Neural cell (in vitro differentiated cells): ENCODE results near the gene CRLF2. TPM values are rescaled to one million over a fixed set of nuclear protein-coding genes. Genes with fewer than 3 reads are reported as not detected.

Experiments used
- H2AFZ ChIP-seq: fragments of 200-600, 300-800 bp; sonication (generic), shearing (Covaris generic); 2 replicates; pipeline ENCODE4 v1.6.0; 2014; ENCODE audit warnings: low read depth, mild to moderate bottlenecking, antibody characterized with exemption, low read length, moderate library complexity
- H3F3A ChIP-seq: fragments of 200-600 bp; shearing (Covaris generic); 2 replicates; pipeline ENCODE4 v1.6.1; 2016; ENCODE audit warnings: mild to moderate bottlenecking, moderate library complexity, mixed read lengths, antibody characterized with exemption, low read length; ENCODE audit not compliant: insufficient read depth, poor library complexity, severe bottlenecking
- H3K27ac ChIP-seq: fragments of 200-600, 300-800 bp; sonication (generic), shearing (Covaris generic); 2 replicates; pipeline ENCODE4 v1.5.1; 2014; ENCODE audit warnings: mild to moderate bottlenecking, low read length, moderate library complexity
- H3K27me3 ChIP-seq: fragments of 300-800, 200-600 bp; sonication (generic), shearing (Covaris generic); 2 replicates; pipeline ENCODE4 v1.6.0; 2014; ENCODE audit warnings: mild to moderate bottlenecking, low read depth, low read length, moderate library complexity; ENCODE audit not compliant: insufficient read depth
- H3K36me3 ChIP-seq: fragments of 300-800, 200-600 bp; sonication (generic), shearing (Covaris generic); 2 replicates; pipeline ENCODE4 v1.5.1; 2014; ENCODE audit warnings: mild to moderate bottlenecking, antibody characterized with exemption, low read length, moderate library complexity; ENCODE audit not compliant: insufficient read depth
- H3K4me2 ChIP-seq: fragments of 300-800, 200-600 bp; sonication (generic), shearing (Covaris generic); 2 replicates; pipeline ENCODE4 v1.6.0; 2014; ENCODE audit warnings: mild to moderate bottlenecking, low read length
- H3K4me3 ChIP-seq: fragments of 300-800, 200-600 bp; sonication (generic), shearing (Covaris generic); 2 replicates; pipeline ENCODE4 v1.5.1; 2014; ENCODE audit warnings: mild to moderate bottlenecking, low read length, moderate library complexity
- H3K79me2 ChIP-seq: fragments of 200-600 bp; shearing (Covaris generic); replicated peaks from 2 replicates; pipeline ENCODE4 v1.6.0; 2014; ENCODE audit warnings: mild to moderate bottlenecking, low read length, moderate library complexity; ENCODE audit not compliant: insufficient read depth
- H3K9ac ChIP-seq: fragments of 300-800, 200-600 bp; sonication (generic), shearing (Covaris generic); 2 replicates; pipeline ENCODE4 v1.6.1; 2016; ENCODE audit warnings: mild to moderate bottlenecking, low read length, mixed read lengths
- H3K9me2 ChIP-seq: fragments of 200-600 bp; shearing (Covaris generic); 2 replicates; pipeline ENCODE4 v1.6.1; 2016; ENCODE audit warnings: mild to moderate bottlenecking, low read length, mixed read lengths; ENCODE audit not compliant: insufficient read depth
- H3K9me3 ChIP-seq: fragments of 200-600, 300-800 bp; sonication (generic), shearing (Covaris generic); 2 replicates; pipeline ENCODE4 v1.6.1; 2016; ENCODE audit warnings: mild to moderate bottlenecking, mixed run types, low read length, moderate library complexity, mixed read lengths
- H4K20me1 ChIP-seq: fragments of 200-600 bp; shearing (Covaris generic); 2 replicates; pipeline ENCODE4 v1.6.1; 2016; ENCODE audit warnings: mild to moderate bottlenecking, mixed run types; ENCODE audit not compliant: insufficient read depth
- EP300 ChIP-seq: fragments of 450-650 bp; conservative IDR thresholded peaks from 2 replicates; pipeline ENCODE4 v1.6.1; 2014; ENCODE audit warnings: antibody characterized with exemption, mild to moderate bottlenecking, moderate library complexity; ENCODE audit not compliant: poor library complexity, severe bottlenecking
- EZH2 ChIP-seq: fragments of 200-600, 300-800 bp; shearing (Covaris generic), sonication (generic); IDR thresholded peaks from 2 replicates; pipeline ENCODE4 v1.6.1; 2014; ENCODE audit warnings: antibody characterized with exemption, low read length, borderline replicate concordance, mild to moderate bottlenecking; ENCODE audit not compliant: insufficient read depth, poor library complexity, severe bottlenecking
- MXI1 ChIP-seq: fragments of 450-650 bp; conservative IDR thresholded peaks from 2 replicates; pipeline ENCODE4 v1.6.1; 2014; ENCODE audit warnings: antibody characterized with exemption, mild to moderate bottlenecking; ENCODE audit not compliant: poor library complexity, severe bottlenecking
- POLR2AphosphoS5 ChIP-seq: IDR thresholded peaks from 2 replicates; pipeline ENCODE4 v1.6.1; 2012
- RAD21 ChIP-seq: fragments of 450-650 bp; conservative IDR thresholded peaks from 2 replicates; pipeline ENCODE4 v1.6.1; 2014; ENCODE audit warnings: antibody characterized with exemption, mild to moderate bottlenecking, moderate library complexity
- SMC3 ChIP-seq: fragments of 450-650 bp; conservative IDR thresholded peaks from 2 replicates; pipeline ENCODE4 v1.6.1; 2014; ENCODE audit warnings: antibody characterized with exemption, mild to moderate bottlenecking, moderate library complexity; ENCODE audit not compliant: poor library complexity
- TAF1 ChIP-seq: IDR thresholded peaks from 2 replicates; pipeline ENCODE4 v1.6.1; 2012; ENCODE audit warnings: low read depth
- polyA plus RNA-seq: library from polyadenylated mRNA; depleted of rRNA; stranded (reverse); fragments of >200 nt; gene quantifications from 2 replicates; pipeline ENCODE4 v1.2.3, GENCODE V29; 2014
- TF ChIP-seq, protein P1 (sequence below): fragments of 450-650 bp; IDR thresholded peaks from 2 replicates; pipeline ENCODE4 v1.5.1; 2014; ENCODE audit warnings: antibody characterized with exemption, mild to moderate bottlenecking, moderate library complexity; ENCODE audit not compliant: poor library complexity, severe bottlenecking
- TF ChIP-seq, protein P2 (sequence below): IDR thresholded peaks from 2 replicates; pipeline ENCODE4 v1.6.1; 2012; ENCODE audit warnings: borderline replicate concordance

Gene CRLF2
- polyA plus RNA-seq, 1 donor from 2014 or later, result not detected

DNA sequence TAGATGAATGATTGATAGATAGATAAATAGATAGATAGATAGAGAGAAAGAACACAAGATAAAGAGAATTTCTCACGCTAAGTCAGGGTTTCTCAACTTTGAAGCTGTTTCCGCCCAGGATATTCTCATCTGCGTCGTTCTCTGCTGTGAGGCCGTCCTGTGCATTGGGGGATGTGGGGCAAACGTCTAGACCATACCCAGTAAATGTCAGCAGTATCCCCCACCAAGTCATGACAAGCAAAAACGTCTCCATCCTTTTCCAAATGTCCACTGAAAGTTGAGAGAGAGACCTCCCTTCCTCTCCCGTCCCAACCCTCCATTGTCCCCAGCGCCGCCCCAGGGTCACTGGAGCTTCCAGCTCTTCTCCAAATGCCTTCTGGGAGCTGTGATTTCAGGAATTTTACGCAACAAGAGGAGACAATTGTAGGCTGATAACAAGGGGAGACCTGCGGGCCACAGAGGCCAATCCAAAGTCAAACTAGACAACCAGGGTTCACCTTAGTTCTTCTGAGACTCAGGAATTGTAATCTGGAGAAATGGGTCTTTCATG is 8.9 kb upstream of the CRLF2 start:
- no peaks in the 10 kb centered on the region for H3F3A ChIP-seq
- H3K79me2 ChIP-seq, result no peaks in the 10 kb centered on the region
- no peaks in the 10 kb centered on the region for H3K9me3 ChIP-seq
- H3K9me2 ChIP-seq, result no peaks in the 10 kb centered on the region
- no peak overlapping the region for H3K4me3 ChIP-seq
- TF ChIP-seq EP300 (no peak), SMC3 (no peak), MXI1 (no peak), EZH2 (no peak), RAD21 (no peak), TAF1 (no peak), POLR2AphosphoS5 (no peak)
- TF ChIP-seq, protein P1, sequence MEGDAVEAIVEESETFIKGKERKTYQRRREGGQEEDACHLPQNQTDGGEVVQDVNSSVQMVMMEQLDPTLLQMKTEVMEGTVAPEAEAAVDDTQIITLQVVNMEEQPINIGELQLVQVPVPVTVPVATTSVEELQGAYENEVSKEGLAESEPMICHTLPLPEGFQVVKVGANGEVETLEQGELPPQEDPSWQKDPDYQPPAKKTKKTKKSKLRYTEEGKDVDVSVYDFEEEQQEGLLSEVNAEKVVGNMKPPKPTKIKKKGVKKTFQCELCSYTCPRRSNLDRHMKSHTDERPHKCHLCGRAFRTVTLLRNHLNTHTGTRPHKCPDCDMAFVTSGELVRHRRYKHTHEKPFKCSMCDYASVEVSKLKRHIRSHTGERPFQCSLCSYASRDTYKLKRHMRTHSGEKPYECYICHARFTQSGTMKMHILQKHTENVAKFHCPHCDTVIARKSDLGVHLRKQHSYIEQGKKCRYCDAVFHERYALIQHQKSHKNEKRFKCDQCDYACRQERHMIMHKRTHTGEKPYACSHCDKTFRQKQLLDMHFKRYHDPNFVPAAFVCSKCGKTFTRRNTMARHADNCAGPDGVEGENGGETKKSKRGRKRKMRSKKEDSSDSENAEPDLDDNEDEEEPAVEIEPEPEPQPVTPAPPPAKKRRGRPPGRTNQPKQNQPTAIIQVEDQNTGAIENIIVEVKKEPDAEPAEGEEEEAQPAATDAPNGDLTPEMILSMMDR, result no peak
- no peaks in the 10 kb centered on the region for H3K36me3 ChIP-seq
- no peaks in the 10 kb centered on the region for H4K20me1 ChIP-seq
- H3K27me3 ChIP-seq, result no peaks in the 10 kb centered on the region
- no peak overlapping the region for H3K4me2 ChIP-seq
- no peak overlapping the region for H3K27ac ChIP-seq
- no peak overlapping the region for H2AFZ ChIP-seq
- H3K9ac ChIP-seq, result no peak overlapping the region

- TF ChIP-seq POLR2AphosphoS5, result no peak
- TF ChIP-seq MXI1, result no peak
- TF ChIP-seq, protein P2, sequence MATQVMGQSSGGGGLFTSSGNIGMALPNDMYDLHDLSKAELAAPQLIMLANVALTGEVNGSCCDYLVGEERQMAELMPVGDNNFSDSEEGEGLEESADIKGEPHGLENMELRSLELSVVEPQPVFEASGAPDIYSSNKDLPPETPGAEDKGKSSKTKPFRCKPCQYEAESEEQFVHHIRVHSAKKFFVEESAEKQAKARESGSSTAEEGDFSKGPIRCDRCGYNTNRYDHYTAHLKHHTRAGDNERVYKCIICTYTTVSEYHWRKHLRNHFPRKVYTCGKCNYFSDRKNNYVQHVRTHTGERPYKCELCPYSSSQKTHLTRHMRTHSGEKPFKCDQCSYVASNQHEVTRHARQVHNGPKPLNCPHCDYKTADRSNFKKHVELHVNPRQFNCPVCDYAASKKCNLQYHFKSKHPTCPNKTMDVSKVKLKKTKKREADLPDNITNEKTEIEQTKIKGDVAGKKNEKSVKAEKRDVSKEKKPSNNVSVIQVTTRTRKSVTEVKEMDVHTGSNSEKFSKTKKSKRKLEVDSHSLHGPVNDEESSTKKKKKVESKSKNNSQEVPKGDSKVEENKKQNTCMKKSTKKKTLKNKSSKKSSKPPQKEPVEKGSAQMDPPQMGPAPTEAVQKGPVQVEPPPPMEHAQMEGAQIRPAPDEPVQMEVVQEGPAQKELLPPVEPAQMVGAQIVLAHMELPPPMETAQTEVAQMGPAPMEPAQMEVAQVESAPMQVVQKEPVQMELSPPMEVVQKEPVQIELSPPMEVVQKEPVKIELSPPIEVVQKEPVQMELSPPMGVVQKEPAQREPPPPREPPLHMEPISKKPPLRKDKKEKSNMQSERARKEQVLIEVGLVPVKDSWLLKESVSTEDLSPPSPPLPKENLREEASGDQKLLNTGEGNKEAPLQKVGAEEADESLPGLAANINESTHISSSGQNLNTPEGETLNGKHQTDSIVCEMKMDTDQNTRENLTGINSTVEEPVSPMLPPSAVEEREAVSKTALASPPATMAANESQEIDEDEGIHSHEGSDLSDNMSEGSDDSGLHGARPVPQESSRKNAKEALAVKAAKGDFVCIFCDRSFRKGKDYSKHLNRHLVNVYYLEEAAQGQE, result no peak
- TF ChIP-seq EZH2, result no peak
- no peak for TF ChIP-seq TAF1
- no peak for TF ChIP-seq RAD21
- TF ChIP-seq EP300, result no peak
- no peak for TF ChIP-seq SMC3
Observed at GRCh38 chrX:1218286-1218685, 5.8 kb upstream of the CRLF2 start.

More at GRCh38 chrX:1218286-1218685, 5.8 kb upstream of the CRLF2 start:
- no peaks in the 10 kb centered on the region for H4K20me1 ChIP-seq
- no peak overlapping the region for H2AFZ ChIP-seq
- H3K9ac ChIP-seq, result no peak overlapping the region
- H3K4me2 ChIP-seq, result no peak overlapping the region
- no peaks in the 10 kb centered on the region for H3K36me3 ChIP-seq
- no peak overlapping the region for H3K27ac ChIP-seq
- no peaks in the 10 kb centered on the region for H3K9me2 ChIP-seq
- no peaks in the 10 kb centered on the region for H3K79me2 ChIP-seq
- no peaks in the 10 kb centered on the region for H3K27me3 ChIP-seq
- H3K4me3 ChIP-seq, result no peak overlapping the region
- H3F3A ChIP-seq, result no peaks in the 10 kb centered on the region
- no peaks in the 10 kb centered on the region for H3K9me3 ChIP-seq
